IMR-90 (cell line): ENCODE measurements around the gene MACROD1. TPM values are rescaled to one million over a fixed set of nuclear protein-coding genes. Genes with fewer than 3 reads are reported as not detected.

Source experiments
- ATAC-seq: fragments of 200-7000 bp; cut with Tn5 transposase; 2 replicates; pipeline ENCODE4 v1.9.1; 2020; ENCODE audit warnings: low read depth, mild to moderate bottlenecking, moderate library complexity
- BruUV-seq: library from RNA; stranded (reverse); fragments of 400-500 nt; replicated peaks from 2 replicates; lab custom pipeline; 2021; lab: Mats Ljungman, UMichigan
- CTCF ChIA-PET: fragments of 300-600 bp; formaldehyde crosslinking; extraction: SDS; loops from one replicate; lab custom pipeline; 2021; ENCODE audit warnings: antibody characterized with exemption; lab: Yijun Ruan, JAX
- POLR2A ChIA-PET: fragments of 300-600 bp; sonication (Branson Sonifier 250); formaldehyde crosslinking; loops from one replicate; lab custom pipeline; 2022; ENCODE audit warnings: antibody characterized with exemption; ENCODE audit not compliant: unreplicated experiment; lab: Charles Lee
- DNase-seq: peaks from one replicate; pipeline ENCODE4 v3.0.0; 2013
- H2AFZ ChIP-seq: replicated peaks from 2 replicates; pipeline ENCODE3; 2013; ENCODE audit warnings: low read length, mild to moderate bottlenecking; ENCODE audit not compliant: poor library complexity
- H2AK5ac ChIP-seq: 2 replicates; pipeline ENCODE4 v1.6.1; 2013; ENCODE audit warnings: low read depth, low read length, inconsistent platforms
- H2AK9ac ChIP-seq: replicated peaks from 2 replicates; pipeline ENCODE3; 2013; ENCODE audit warnings: mild to moderate bottlenecking, low read depth, low read length, moderate library complexity; ENCODE audit not compliant: poor library complexity
- H2BK120ac ChIP-seq: 2 replicates; pipeline ENCODE4 v1.6.1; 2013; ENCODE audit warnings: low read depth, low read length, inconsistent platforms
- H2BK15ac ChIP-seq: 3 replicates; pipeline ENCODE4 v1.6.1; 2013; ENCODE audit warnings: low read depth, low read length, inconsistent platforms
- H2BK20ac ChIP-seq: 2 replicates; pipeline ENCODE4 v1.6.1; 2013; ENCODE audit warnings: low read depth, mild to moderate bottlenecking, inconsistent platforms, low read length, moderate library complexity
- H2BK5ac ChIP-seq: 2 replicates; pipeline ENCODE4 v1.6.1; 2013; ENCODE audit warnings: mild to moderate bottlenecking, low read depth, low read length, inconsistent platforms; ENCODE audit not compliant: poor library complexity, severe bottlenecking
- H3K14ac ChIP-seq: replicated peaks from 2 replicates; pipeline ENCODE4 v1.6.1; 2013; ENCODE audit warnings: low read depth, low read length, inconsistent platforms
- H3K18ac ChIP-seq: 2 replicates; pipeline ENCODE4 v1.6.1; 2013; ENCODE audit warnings: low read depth, low read length, control low read depth
- H3K23ac ChIP-seq: 2 replicates; pipeline ENCODE4 v1.6.1; 2013; ENCODE audit warnings: low read depth, low read length, inconsistent platforms
- H3K27ac ChIP-seq: 2 replicates; pipeline ENCODE4 v1.5.1; 2013; ENCODE audit warnings: mild to moderate bottlenecking, control low read depth, low read length; ENCODE audit not compliant: insufficient read depth
- H3K27me3 ChIP-seq: 2 replicates; pipeline ENCODE4 v1.6.1; 2013; ENCODE audit warnings: low read length; ENCODE audit not compliant: control insufficient read depth, insufficient read depth
- H3K36me3 ChIP-seq: 2 replicates; pipeline ENCODE4 v1.6.1; 2013; ENCODE audit warnings: low read length, mixed read lengths; ENCODE audit not compliant: control insufficient read depth, insufficient read depth
- H3K4ac ChIP-seq: 2 replicates; pipeline ENCODE4 v1.6.1; 2013; ENCODE audit warnings: low read depth, low read length, inconsistent platforms
- H3K4me1 ChIP-seq: 2 replicates; pipeline ENCODE4 v1.6.1; 2013; ENCODE audit warnings: low read length, mixed read lengths; ENCODE audit not compliant: control insufficient read depth, insufficient read depth
- H3K4me2 ChIP-seq: 2 replicates; pipeline ENCODE4 v1.6.1; 2013; ENCODE audit warnings: low read depth, mild to moderate bottlenecking, control low read depth, low read length, moderate library complexity
- H3K4me3 ChIP-seq: 2 replicates; pipeline ENCODE4 v1.5.1; 2013; ENCODE audit warnings: low read depth, mild to moderate bottlenecking, control low read depth, low read length, moderate library complexity; ENCODE audit not compliant: insufficient read depth
- H3K56ac ChIP-seq: 2 replicates; pipeline ENCODE4 v1.6.1; 2013; ENCODE audit warnings: low read length, inconsistent platforms; ENCODE audit not compliant: insufficient read depth; ENCODE audit errors: extremely low read depth
- H3K79me1 ChIP-seq, 2 experiments: 2 replicates each; pipeline ENCODE4 v1.6.1; 2013; ENCODE audit warnings: low read length in 2 of 2, inconsistent platforms in 1 of 2, low read depth in 1 of 2
- H3K9ac ChIP-seq: 2 replicates; pipeline ENCODE4 v1.6.1; 2013; ENCODE audit warnings: low read depth, low read length, control low read depth
- H3K9me1 ChIP-seq: 2 replicates; pipeline ENCODE4 v1.6.1; 2013; ENCODE audit warnings: low read length, inconsistent platforms; ENCODE audit not compliant: insufficient read depth
- H3K9me3 ChIP-seq: 2 replicates; pipeline ENCODE4 v1.6.1; 2013; ENCODE audit warnings: low read length; ENCODE audit not compliant: control insufficient read depth, insufficient read depth
- H4K20me1 ChIP-seq: 2 replicates; pipeline ENCODE4 v1.6.1; 2013; ENCODE audit warnings: low read length, inconsistent platforms; ENCODE audit not compliant: insufficient read depth
- H4K5ac ChIP-seq: 2 replicates; pipeline ENCODE4 v1.6.1; 2013; ENCODE audit warnings: mild to moderate bottlenecking, low read depth, low read length, control low read depth
- H4K8ac ChIP-seq, 2 experiments: 2 replicates each; pipeline ENCODE4 v1.6.1; 2013; ENCODE audit warnings: low read depth in 2 of 2, low read length in 2 of 2, control low read depth in 1 of 2, inconsistent platforms in 1 of 2
- H4K91ac ChIP-seq: 2 replicates; pipeline ENCODE4 v1.6.1; 2013; ENCODE audit warnings: low read depth, low read length, inconsistent platforms; ENCODE audit not compliant: insufficient read depth
- CEBPB ChIP-seq: IDR thresholded peaks from 2 replicates; pipeline ENCODE4 v1.6.1; 2012; ENCODE audit warnings: low read depth, low read length, improper control_type of control experiment
- CHD1 ChIP-seq: IDR thresholded peaks from 2 replicates; pipeline ENCODE4 v1.6.1; 2012; ENCODE audit warnings: low read depth, low read length, improper control_type of control experiment
- FOS ChIP-seq: fragments of 150-350 bp; IDR thresholded peaks from 2 replicates; pipeline ENCODE4 v1.6.1; 2016; ENCODE audit warnings: low read depth, low read length
- MAFK ChIP-seq: IDR thresholded peaks from 2 replicates; pipeline ENCODE4 v1.6.1; 2012; ENCODE audit warnings: low read depth, low read length, improper control_type of control experiment
- SMC3 ChIP-seq: fragments of 150-350 bp; IDR thresholded peaks from 2 replicates; pipeline ENCODE4 v1.6.1; 2016; ENCODE audit warnings: low read depth, mild to moderate bottlenecking, antibody characterized with exemption, low read length, moderate library complexity
- WGBS, 2 experiments: methylation state at CpG; one replicate each; pipeline versions ENCODE4 v1.1.5 to v1.1.7; 2013; ENCODE audit warnings: missing lambda C conversion rate in 2 of 2; ENCODE audit not compliant: insufficient read length in 1 of 2; ENCODE audit errors: extremely low coverage in 2 of 2; 5-methylcytosine and 5-hydroxymethylcytosine counted together
- dilution Hi-C: fragments of 300-500 bp; cut with HindIII; formaldehyde crosslinking; loops from one replicate; pipeline ENCODE4 v1.14.3; 2018; ENCODE audit warnings: low sequenced_read_pairs; ENCODE audit not compliant: unreplicated experiment
- in situ Hi-C: fragments of 300-500 bp; cut with MboI; formaldehyde crosslinking; loops from 3 replicates; pipeline ENCODE4 v1.14.3; 2019; ENCODE audit warnings: low sequenced_read_pairs, inconsistent platforms, mixed read lengths
- intact Hi-C: fragments of 100-400 bp; cut with micrococcal nuclease; formaldehyde crosslinking; loops from 2 replicates; pipeline ENCODE4 v1.10.0; 2022
- polyA plus RNA-seq, 3 experiments: library from polyadenylated mRNA; depleted of rRNA; stranded (reverse); fragments of >200 nt; gene quantifications; 2 replicates each; pipeline ENCODE4 v1.2.3, GENCODE V29; 2012; ENCODE audit warnings: low replicate concordance in 1 of 3
- total RNA-seq: library from RNA; depleted of rRNA; stranded (reverse); fragments of >200 nt; gene quantifications from 2 replicates; pipeline ENCODE4 v1.2.3, GENCODE V29; 2012
- TF ChIP-seq, protein P1 (sequence below): conservative IDR thresholded peaks from 2 replicates; pipeline ENCODE4 v1.5.1; 2012; ENCODE audit warnings: mild to moderate bottlenecking, low read depth, low read length, improper control_type of control experiment

The MACROD1 gene
- total and polyA plus RNA-seq, 2 of the 4 experiments (the other 2 are of a cell fraction), result 2.5 to 9.3 TPM

DNA sequence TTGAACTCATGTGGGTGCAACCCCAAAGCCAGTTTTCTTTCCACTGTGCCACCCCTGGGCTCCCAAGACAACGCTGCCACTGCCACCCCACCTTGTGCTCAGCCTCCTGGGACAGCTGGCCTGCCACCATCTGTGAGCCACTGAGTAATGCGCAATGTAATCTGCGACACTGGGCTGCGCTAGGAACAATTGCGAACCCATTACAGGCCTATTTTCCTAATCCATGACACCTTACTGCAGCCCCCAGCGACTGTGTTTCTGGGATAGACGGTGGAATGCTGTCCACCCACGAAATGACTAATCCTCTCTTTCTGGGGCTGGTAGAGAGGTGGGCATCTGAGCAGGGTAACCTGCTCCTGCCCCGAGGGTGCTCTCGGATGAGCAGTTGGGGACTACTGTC is 108.0 kb downstream of the MACROD1 start:
- ATAC-seq (no peak), DNase-seq (no peak)
- Histone ChIP-seq H2AFZ (no peak overlapping the region), H3K4me1 (peaks cover 5% of the 10 kb centered on the region; the same call in 1 of the 2 replicates), H4K5ac (no peak overlapping the region), H3K79me1 (no peaks in the 10 kb centered on the region), H3K36me3 (no peaks in the 10 kb centered on the region), H3K9me3 (no peaks in the 10 kb centered on the region), H3K23ac (no peak overlapping the region), H3K27me3 (peaks cover 4% of the 10 kb centered on the region; the same call in 1 of the 2 replicates), H3K56ac (no peak overlapping the region), H3K9ac (no peak overlapping the region), H2BK120ac (no peak overlapping the region), H4K8ac (no peak overlapping the region), H3K9me1 (peaks cover 3% of the 10 kb centered on the region; the same call in 1 of the 2 replicates), H2AK9ac (peak overlapping the region; percentile 37), H3K27ac (no peak overlapping the region), H2AK5ac (peak overlapping the region; percentile 39; the same call in 1 of the 2 replicates), H2BK20ac (no peak overlapping the region), H3K18ac (no peak overlapping the region), H2BK15ac (no peak overlapping the region), H2BK5ac (no peak overlapping the region), H4K91ac (no peak overlapping the region), H3K4me3 (no peak overlapping the region), H3K4me2 (no peak overlapping the region), H4K20me1 (peaks cover 3% of the 10 kb centered on the region; the same call in 1 of the 2 replicates), H3K14ac (no peak overlapping the region), H3K4ac (no peak overlapping the region)
- in situ Hi-C loops (no loop called here), intact Hi-C loops (no loop called here), dilution Hi-C loops (no loop called here)
- CTCF ChIA-PET, result no interaction called here
- no TSS peak for BruUV-seq
- TF ChIP-seq SMC3 (no peak), CEBPB (no peak), FOS (no peak), MAFK (no peak), CHD1 (no peak)
- TF ChIP-seq, protein P1, sequence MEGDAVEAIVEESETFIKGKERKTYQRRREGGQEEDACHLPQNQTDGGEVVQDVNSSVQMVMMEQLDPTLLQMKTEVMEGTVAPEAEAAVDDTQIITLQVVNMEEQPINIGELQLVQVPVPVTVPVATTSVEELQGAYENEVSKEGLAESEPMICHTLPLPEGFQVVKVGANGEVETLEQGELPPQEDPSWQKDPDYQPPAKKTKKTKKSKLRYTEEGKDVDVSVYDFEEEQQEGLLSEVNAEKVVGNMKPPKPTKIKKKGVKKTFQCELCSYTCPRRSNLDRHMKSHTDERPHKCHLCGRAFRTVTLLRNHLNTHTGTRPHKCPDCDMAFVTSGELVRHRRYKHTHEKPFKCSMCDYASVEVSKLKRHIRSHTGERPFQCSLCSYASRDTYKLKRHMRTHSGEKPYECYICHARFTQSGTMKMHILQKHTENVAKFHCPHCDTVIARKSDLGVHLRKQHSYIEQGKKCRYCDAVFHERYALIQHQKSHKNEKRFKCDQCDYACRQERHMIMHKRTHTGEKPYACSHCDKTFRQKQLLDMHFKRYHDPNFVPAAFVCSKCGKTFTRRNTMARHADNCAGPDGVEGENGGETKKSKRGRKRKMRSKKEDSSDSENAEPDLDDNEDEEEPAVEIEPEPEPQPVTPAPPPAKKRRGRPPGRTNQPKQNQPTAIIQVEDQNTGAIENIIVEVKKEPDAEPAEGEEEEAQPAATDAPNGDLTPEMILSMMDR, result no peak
- 91% methylated on average over 3 of the region's 10 CpGs; no CpG with 5 or more reads in 1 of the 2 experiments for WGBS, 2 experiments
- POLR2A ChIA-PET, result no interaction called here
